SJCRH30 (cell line): Measurements from ENCODE around the gene FNDC10. TPM values are rescaled to one million over a fixed set of nuclear protein-coding genes. Genes with fewer than 3 reads are reported as not detected.
"Not testable (repeated sequence)": the region's sequence is repeated elsewhere in the genome, so short reads cannot be mapped to it uniquely, and the experiment has no call there.

Source experiments
- DNase-seq, 2 experiments: peaks; one replicate each; pipeline ENCODE4 v3.0.0-alpha.2; 2015 to 2020
- H3K27ac ChIP-seq: fragments of 250-450 bp; sonication (Bioruptor Pico); 2 replicates; pipeline ENCODE4 v1.5.1; 2020; ENCODE audit warnings: mild to moderate bottlenecking, moderate library complexity
- H3K27me3 ChIP-seq: fragments of 250-450 bp; sonication (Bioruptor Pico); 2 replicates; pipeline ENCODE4 v1.5.1; 2020; ENCODE audit warnings: mild to moderate bottlenecking, moderate library complexity
- H3K36me3 ChIP-seq: fragments of 250-450 bp; sonication (Bioruptor Pico); 2 replicates; pipeline ENCODE4 v1.5.1; 2020; ENCODE audit warnings: mild to moderate bottlenecking, moderate library complexity
- H3K4me1 ChIP-seq: fragments of 250-450 bp; sonication (Bioruptor Pico); 2 replicates; pipeline ENCODE4 v1.5.1; 2020; ENCODE audit warnings: mild to moderate bottlenecking, moderate library complexity
- H3K4me3 ChIP-seq: fragments of 250-450 bp; sonication (Bioruptor Pico); 2 replicates; pipeline ENCODE4 v1.5.1; 2020; ENCODE audit warnings: mild to moderate bottlenecking, moderate library complexity
- H3K9me3 ChIP-seq: fragments of 250-450 bp; sonication (Bioruptor Pico); replicated peaks from 2 replicates; pipeline ENCODE4 v1.5.1; 2020; ENCODE audit warnings: mild to moderate bottlenecking, moderate library complexity
- total RNA-seq: library from RNA; depleted of rRNA; stranded (reverse); fragments of >200 nt; shearing (Covaris generic); gene quantifications from 2 replicates; pipeline ENCODE4 v1.2.3, GENCODE V29; 2014

FNDC10 gene
- total RNA-seq, 1 experiment from 2014 or later = 1.9 TPM

DNA sequence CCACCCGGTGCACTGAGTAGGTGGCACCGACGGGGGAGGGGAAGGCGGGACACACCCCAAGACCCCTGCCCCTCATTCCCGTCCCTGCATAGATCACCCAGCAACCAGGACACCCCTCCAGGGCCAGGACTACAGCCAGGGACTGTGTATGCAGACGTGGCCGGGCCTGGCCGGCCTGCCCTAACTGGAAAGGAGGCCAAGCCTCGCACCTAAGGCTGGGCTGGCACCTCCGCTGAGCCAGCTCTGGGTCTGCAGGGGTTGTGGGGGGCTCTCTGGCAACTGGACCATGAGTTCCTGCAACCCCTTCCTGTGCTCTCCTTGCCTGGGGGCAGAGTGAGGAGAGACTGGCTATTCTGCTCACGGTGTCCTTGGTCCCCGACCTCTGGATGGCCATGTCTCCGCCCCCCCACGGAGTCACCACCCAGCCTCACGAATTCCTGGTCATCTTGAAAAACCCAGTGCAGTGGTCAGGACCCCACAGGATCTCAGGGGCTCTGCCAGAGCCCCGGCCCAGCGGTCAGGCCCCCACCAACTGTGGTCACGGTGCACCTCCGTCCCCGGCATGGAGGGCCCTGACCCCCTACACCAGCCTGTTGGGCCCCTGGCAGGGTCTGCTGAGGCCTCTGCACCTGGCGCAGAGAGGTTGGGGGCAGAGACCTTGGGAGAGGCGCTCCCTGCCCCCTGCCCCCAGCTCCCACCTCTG is 1.1 kb upstream of the FNDC10 start:
- Histone ChIP-seq H3K4me3 (no peak overlapping the region), H3K9me3 (no peaks in the 10 kb centered on the region), H3K4me1 (peaks cover 20% of the 10 kb centered on the region), H3K36me3 (no peaks in the 10 kb centered on the region), H3K27ac (no peak overlapping the region), H3K27me3 (peaks cover 50% of the 10 kb centered on the region)
- DNase-seq = no peak

DNA sequence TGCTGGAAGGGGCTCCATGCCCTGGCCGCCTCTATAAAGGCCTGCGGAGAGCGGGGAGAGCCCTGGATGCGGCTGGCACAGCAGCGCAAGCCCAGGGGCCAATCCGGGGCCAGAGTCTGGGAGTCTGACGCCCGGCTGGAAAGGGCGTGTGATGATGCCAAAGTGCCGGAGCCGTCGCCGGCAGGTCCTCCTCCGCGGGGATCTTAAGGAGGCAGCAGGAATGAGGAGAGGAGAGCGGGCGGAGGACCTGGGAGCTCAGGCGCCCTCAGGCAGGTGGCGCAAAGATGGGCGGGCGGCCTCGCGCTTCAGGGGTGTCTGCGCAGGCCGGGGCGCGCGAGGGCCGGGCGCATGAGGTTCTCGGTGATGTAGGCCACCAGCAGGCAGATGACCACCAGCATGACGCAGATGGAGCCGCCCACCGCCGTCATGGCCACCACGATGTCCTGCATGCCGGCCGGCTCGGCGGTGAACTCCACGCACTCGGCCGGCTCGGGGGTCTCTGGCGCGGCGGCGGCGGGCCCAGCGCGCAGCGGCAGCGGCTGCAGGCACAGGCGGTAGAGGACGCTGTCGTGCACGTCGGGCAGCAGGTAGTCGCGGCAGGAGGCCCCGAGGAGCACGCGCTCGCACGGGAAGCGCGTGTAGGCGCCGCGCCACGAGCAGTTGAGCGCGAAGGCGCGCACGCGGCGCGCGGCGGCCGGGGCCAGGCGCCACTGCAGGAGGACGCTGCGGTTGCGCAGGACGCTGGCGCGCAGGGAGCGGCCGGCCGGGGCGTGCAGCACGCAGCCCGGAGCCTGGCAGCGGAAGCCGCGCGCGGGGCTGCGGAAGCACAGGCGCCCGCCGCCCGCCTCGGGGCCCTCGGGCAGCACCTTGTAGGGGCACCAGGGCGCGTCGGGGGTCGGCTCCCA is 653 bp downstream of the FNDC10 start:
- Histone ChIP-seq H3K36me3 (no peaks in the 10 kb centered on the region), H3K4me1 (peaks cover 20% of the 10 kb centered on the region), H3K9me3 (no peaks in the 10 kb centered on the region), H3K4me3 (no peak overlapping the region), H3K27ac (no peak overlapping the region), H3K27me3 (peaks cover 53% of the 10 kb centered on the region)
- DNase-seq = no peak

DNA sequence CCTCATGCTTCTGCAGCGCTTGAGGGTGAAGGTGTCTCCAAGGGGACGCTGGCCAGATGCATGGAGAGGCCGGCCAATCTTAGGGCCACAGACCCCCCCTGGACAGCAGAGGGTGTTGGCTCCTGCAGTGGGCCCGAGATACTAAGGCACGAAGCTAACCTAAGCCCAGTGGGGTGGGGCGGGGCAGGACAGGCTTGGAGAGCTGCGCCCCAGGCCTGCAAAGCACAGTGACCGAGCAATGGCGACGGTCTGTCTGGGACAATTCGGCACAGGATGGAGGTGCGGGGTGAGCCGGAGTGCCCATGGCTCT is 1.3 kb downstream of the FNDC10 start:
- peaks cover 55% of the 10 kb centered on the region for H3K27me3 ChIP-seq
- no peaks in the 10 kb centered on the region for H3K9me3 ChIP-seq
- H3K4me3 ChIP-seq = no peak overlapping the region
- no peaks in the 10 kb centered on the region for H3K36me3 ChIP-seq
- no peak overlapping the region for H3K27ac ChIP-seq
- no peak for DNase-seq
- H3K4me1 ChIP-seq = peaks cover 18% of the 10 kb centered on the region

DNA sequence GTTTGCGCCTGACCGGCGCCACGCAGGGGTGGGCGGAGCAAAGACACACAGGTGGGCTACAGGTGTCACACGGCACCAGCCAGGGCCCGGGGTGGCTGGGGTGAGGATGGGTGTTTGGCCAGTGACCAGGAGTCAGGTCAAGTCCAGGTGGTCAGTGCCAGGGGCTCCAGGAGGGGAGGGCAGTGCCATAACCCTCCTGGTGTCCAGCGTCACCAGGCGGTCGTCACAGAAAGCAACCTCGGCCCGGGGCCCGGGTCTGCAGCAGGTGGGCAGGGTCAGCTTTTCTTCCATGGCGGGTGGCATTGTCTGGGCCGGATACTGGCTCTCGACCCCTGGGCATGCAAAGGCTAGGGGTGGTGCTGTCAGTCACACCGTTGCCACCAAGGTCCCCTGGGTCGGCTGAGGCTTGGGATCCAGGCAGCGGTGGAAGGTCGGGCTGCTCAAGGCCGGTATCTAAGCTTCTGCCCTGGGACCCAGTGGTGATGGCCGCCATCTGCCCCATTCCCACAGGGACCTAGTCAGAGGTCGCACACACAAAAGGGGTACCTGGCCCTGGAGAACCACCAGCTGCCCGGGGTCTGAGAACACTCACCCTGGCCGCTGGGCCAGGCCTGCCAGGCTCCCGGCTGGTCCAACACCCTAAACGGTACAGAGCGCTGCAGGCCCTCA is 1.8 kb downstream of the FNDC10 start:
- Histone ChIP-seq H3K36me3 (no peaks in the 10 kb centered on the region), H3K27ac (no peak overlapping the region), H3K4me3 (no peak overlapping the region), H3K9me3 (no peaks in the 10 kb centered on the region), H3K27me3 (peaks cover 50% of the 10 kb centered on the region), H3K4me1 (peaks cover 13% of the 10 kb centered on the region)
- no peak for DNase-seq

DNA sequence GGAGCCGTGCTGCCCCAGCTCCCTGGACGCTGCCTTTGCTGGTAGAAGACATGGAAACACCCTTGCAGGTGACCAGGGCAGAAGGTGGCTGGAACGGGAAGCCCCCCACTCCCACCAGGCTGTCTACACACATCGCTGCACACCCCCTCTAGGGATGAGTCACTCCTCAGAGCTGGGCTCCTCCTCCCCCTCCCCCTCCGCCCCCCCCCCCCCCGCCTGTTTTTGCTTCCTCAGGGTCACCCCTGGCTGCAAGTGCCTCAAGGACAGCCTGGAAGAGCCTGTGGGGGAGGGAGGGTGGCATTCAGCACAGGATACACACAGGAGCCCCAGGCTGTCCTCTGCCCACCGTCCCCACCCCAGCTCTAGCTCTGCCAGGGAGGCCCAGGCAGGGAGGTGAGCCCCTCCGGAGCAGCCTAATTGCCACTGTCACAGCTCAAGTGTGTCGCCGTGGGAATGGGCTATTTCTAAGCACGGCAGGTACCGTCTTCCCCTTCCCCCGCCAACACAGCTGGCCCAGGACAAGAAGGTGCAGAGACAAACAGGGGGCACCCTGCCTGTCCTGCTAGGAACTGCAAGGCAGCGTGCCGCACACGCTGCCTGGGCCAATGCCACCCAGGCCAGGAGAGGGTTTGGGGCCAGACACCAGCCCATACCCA is 2.5 kb downstream of the FNDC10 start:
- Histone ChIP-seq H3K9me3 (no peaks in the 10 kb centered on the region), H3K27me3 (peaks cover 42% of the 10 kb centered on the region), H3K4me3 (0 out of 2 replicates have a peak overlapping the region, but pooled peaks have one; percentile 11), H3K27ac (no peak overlapping the region), H3K36me3 (no peaks in the 10 kb centered on the region), H3K4me1 (peaks cover 11% of the 10 kb centered on the region)
- DNase-seq = peak in 1 of 2 experiments; percentile 49

DNA sequence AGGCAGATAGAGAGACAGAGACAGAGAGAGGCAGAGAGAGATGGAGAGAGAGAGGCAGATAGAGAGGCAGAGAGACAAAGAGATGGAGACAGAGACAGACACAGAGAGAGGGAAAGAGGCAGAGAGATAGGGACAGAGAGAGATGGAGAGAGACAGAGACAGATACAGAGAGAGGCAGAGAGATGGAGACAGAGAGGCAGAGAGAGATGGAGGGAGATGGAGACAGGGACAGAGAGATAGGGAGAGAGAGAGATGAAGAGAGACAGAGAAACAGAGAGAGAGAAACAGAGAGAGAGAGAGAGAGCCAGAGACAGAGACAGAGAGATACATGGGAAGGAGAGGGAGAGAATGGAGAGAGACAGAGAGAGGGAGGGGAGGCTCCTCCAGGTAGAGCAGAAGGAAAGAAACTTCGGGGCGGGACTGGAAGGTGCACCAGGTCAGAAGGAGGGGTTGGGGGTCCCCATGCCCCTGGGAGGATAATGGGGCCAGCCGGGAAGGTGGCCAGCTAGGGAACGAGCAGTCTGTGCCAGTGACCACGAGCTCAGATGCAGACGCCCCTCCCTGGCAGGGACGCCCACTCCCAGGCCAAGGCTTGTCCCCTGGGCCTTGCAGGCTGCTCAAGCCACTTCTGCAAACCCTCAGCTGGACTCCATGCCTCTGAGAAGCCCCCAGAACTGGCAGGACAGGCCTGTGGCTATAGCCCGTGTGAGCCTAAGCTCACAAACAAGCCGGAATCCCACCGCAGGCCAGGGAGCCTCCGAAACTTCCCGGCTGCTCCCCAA is 3.3 kb downstream of the FNDC10 start:
- Histone ChIP-seq H3K27ac (no peak overlapping the region), H3K4me3 (0 out of 2 replicates have a peak overlapping the region, but pooled peaks have one; percentile 11), H3K4me1 (peaks cover 11% of the 10 kb centered on the region), H3K9me3 (no peaks in the 10 kb centered on the region), H3K27me3 (peaks cover 37% of the 10 kb centered on the region), H3K36me3 (no peaks in the 10 kb centered on the region)
- DNase-seq = peak in 1 of 2 experiments; percentile 38

DNA sequence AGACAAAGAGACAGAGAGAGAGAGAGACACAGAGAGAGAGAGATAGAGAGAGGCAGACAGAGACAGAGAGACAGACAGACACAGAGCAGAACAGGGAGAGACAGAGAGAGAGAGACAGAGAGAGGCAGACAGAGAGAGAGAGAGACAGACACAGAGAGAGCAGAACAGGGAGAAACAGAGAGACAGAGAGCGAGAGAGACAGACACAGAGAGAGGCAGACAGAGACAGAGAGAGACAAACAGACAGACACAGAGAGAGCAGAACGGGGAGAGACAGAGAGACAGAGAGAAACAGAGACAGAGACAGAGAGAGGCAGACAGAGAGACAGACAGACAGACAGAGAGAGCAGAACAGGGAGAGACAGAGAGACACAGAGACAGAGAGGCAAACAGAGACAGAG is 4.6 kb downstream of the FNDC10 start:
- Histone ChIP-seq H3K27me3 (peaks cover 24% of the 10 kb centered on the region), H3K4me1 (peaks cover 11% of the 10 kb centered on the region)
- not testable (repeated sequence) for H3K9me3 ChIP-seq, H3K4me3 ChIP-seq, H3K36me3 ChIP-seq, H3K27ac ChIP-seq, DNase-seq

DNA sequence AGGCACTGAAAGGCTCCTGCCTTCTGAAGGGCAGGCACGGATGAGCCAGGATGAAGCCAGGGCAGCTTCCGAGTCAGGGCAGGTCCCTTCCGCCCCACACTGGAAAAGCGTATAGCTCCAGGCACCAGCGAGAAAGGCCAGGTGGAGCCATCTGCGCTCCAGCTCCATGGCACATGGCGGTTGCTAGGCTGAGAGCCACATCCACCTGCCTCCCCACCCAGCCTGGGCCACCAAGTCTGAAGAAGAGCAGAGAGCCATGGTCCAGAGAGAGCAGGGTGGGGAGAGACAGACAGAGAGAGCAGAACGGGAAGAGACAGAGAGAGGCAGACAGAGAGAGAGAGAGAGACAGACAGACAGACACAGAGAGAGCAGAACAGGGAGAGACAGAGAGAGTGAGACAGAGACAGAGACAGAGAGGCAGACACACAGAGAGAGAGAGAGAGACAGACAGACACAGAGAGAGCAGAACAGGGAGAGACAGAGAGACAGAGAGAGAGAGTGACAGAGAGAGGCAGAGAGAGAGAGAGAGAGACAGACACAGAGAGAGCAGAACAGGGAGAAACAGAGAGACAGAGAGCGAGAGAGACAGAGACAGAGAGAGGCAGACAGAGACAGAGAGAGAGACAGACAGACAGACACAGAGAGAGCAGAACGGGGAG is 5.2 kb downstream of the FNDC10 start:
- peaks cover 11% of the 10 kb centered on the region for H3K4me1 ChIP-seq
- H3K4me3 ChIP-seq = no peak overlapping the region
- peak in 1 of 2 experiments; percentile 46 for DNase-seq
- H3K36me3 ChIP-seq = no peaks in the 10 kb centered on the region
- H3K27me3 ChIP-seq = peaks cover 24% of the 10 kb centered on the region
- no peak overlapping the region for H3K27ac ChIP-seq
- H3K9me3 ChIP-seq = no peaks in the 10 kb centered on the region

DNA sequence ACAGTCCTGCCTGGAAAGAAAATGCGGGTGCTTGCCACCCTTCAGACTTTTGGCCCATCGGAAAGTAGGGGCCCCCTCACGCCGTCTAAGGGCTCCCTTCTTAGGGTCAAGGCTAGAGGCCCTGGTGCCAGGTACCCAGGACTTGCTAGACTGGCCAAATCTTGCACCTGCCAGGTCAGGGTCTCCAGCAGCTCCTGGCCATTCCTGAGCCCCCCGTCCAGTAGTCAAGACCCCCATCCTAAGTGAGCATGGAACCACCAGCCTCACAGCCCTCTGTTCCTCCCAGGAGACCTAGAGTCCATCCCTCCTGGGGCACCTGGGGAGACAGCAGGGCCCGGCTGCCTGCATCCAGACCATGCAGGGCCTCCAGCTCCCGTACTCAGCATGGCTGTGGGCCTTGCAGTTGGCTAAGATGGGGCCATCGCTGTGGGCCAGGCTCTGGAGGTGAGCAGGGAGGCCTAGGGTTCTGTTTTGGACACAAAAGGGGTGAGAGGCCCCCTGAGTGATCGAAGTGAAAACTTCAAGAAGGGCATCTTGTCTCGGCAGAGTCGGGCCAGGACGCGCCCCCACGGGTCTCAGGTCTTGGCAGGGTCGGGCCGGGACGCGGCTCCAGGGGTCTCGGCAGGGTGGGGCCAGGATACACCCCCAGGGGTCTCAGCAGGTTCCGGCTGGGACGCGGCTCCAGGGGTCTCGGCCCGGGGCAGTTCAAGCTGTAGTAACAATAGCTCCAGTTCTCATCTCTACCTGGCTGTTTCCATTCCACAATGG is 5.9 kb downstream of the FNDC10 start:
- Histone ChIP-seq H3K9me3 (no peaks in the 10 kb centered on the region), H3K4me1 (peaks cover 11% of the 10 kb centered on the region), H3K4me3 (no peak overlapping the region), H3K36me3 (no peaks in the 10 kb centered on the region), H3K27ac (no peak overlapping the region), H3K27me3 (peaks cover 25% of the 10 kb centered on the region)
- DNase-seq = no peak

DNA sequence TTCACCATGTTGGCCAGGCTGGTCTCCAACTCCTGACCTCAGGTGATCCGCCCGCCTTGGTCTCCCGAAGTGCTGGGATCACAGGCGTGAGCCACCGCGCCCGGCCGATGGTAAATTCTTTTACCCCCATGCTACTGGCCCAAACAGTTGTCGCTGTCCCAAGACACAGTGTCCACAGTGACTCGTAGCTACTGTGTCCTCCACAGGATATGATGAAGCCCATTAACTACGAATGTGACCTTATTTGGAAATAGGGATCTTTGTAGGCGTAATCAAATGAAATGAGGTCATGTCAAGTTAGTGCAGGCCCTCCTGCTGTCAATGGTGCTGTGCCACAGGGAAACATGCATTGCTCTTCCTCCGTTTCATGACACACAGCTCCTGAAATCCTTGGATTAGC is 8.5 kb downstream of the FNDC10 start:
- Histone ChIP-seq H3K27ac (no peak overlapping the region), H3K4me3 (no peak overlapping the region), H3K27me3 (peaks cover 19% of the 10 kb centered on the region), H3K9me3 (no peaks in the 10 kb centered on the region), H3K36me3 (no peaks in the 10 kb centered on the region), H3K4me1 (no peaks in the 10 kb centered on the region)
- DNase-seq = peak in 1 of 2 experiments; percentile 54

DNA sequence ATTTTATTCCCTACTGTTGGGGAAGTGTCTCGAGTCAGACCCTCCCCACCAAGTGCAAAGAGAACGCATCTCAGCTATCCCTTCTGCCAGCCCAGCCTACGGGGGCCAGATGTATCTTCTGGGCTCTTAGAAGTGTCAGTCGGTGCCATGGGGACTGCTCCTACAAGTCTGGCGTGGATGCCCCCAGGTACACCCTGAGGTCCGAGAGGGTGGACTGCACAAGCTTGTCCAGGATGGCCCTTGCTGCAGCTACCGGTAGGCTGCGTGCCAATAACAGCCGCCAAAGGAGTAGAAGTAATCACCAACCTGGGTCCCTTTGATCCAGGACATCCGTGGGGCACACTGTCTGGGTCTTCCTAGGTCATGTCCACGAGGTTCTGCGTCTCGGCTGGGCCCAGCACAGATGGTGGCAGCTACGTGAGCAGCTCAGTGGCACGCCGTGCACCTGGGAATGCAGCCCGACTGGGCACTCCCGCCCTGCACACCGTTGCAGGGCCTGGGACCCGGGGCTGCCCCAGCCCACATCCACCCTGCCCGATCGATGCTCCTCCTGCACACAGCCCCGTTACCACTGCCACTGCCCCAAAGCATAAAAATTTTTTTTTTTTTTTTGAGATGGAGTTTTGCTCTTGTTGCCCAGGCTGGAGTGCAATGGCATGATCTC is 16.5 kb downstream of the FNDC10 start:
- no peaks in the 10 kb centered on the region for H3K9me3 ChIP-seq
- H3K36me3 ChIP-seq = no peaks in the 10 kb centered on the region
- H3K27me3 ChIP-seq = peaks cover 37% of the 10 kb centered on the region
- no peak for DNase-seq
- H3K4me3 ChIP-seq = no peak overlapping the region
- no peaks in the 10 kb centered on the region for H3K4me1 ChIP-seq
- no peak overlapping the region for H3K27ac ChIP-seq

DNA sequence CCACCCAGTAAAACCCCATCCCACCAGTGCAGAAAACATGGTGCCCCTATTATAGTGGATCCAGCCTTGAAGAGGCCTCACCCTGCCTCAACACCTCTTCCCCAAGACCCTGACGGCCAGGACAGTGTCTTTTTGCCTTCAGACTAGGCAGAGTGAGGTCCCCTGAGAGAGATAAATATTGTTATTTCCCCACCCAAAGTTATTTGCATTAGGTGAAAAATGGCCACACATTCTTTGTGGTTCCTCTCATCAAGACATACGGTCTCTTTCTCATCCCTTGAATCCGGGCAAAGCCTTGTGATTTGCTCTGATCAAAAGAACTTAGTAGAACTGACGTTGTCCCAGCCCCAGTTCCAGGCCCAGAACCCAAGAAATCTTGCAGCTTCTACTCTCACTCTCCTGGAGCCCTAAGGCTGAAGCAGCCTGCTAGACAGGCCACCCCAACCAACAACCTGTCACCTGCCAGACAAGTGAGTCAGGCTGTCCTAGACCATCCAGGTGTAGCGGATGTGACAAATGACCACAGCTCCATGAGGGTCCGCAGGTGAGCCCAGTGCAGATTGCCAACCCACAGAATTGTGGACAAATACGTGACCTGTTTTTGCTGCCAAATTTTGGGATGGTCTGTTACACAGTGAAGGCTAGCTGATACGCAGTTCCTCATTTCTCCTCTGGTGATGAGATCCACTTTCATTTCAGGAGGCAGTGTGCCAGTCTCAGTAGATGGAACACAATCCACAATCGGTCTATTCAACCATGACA is 17.2 kb downstream of the FNDC10 start:
- Histone ChIP-seq H3K27me3 (peaks cover 37% of the 10 kb centered on the region), H3K36me3 (no peaks in the 10 kb centered on the region), H3K4me3 (no peak overlapping the region), H3K9me3 (no peaks in the 10 kb centered on the region), H3K4me1 (no peaks in the 10 kb centered on the region), H3K27ac (no peak overlapping the region)
- DNase-seq = no peak
